IMR-90 (cell line): ENCODE data around the gene LOXL4. TPM values are rescaled to one million over a fixed set of nuclear protein-coding genes. Genes with fewer than 3 reads are reported as not detected.

ENCODE experiments used
- ATAC-seq: fragments of 200-7000 bp; cut with Tn5 transposase; 2 replicates; pipeline ENCODE4 v1.9.1; 2020; ENCODE audit warnings: low read depth, mild to moderate bottlenecking, moderate library complexity
- BruUV-seq: library from RNA; stranded (reverse); fragments of 400-500 nt; replicated peaks from 2 replicates; lab custom pipeline; 2021; lab: Mats Ljungman, UMichigan
- CTCF ChIA-PET: fragments of 300-600 bp; formaldehyde crosslinking; extraction: SDS; loops from one replicate; lab custom pipeline; 2021; ENCODE audit warnings: antibody characterized with exemption; lab: Yijun Ruan, JAX
- POLR2A ChIA-PET: fragments of 300-600 bp; sonication (Branson Sonifier 250); formaldehyde crosslinking; loops from one replicate; lab custom pipeline; 2022; ENCODE audit warnings: antibody characterized with exemption; ENCODE audit not compliant: unreplicated experiment; lab: Charles Lee
- DNase-seq: peaks from one replicate; pipeline ENCODE4 v3.0.0; 2013
- H2AFZ ChIP-seq: replicated peaks from 2 replicates; pipeline ENCODE3; 2013; ENCODE audit warnings: low read length, mild to moderate bottlenecking; ENCODE audit not compliant: poor library complexity
- H2AK5ac ChIP-seq: 2 replicates; pipeline ENCODE4 v1.6.1; 2013; ENCODE audit warnings: low read depth, low read length, inconsistent platforms
- H2AK9ac ChIP-seq: replicated peaks from 2 replicates; pipeline ENCODE3; 2013; ENCODE audit warnings: mild to moderate bottlenecking, low read depth, low read length, moderate library complexity; ENCODE audit not compliant: poor library complexity
- H2BK120ac ChIP-seq: 2 replicates; pipeline ENCODE4 v1.6.1; 2013; ENCODE audit warnings: low read depth, low read length, inconsistent platforms
- H2BK15ac ChIP-seq: 3 replicates; pipeline ENCODE4 v1.6.1; 2013; ENCODE audit warnings: low read depth, low read length, inconsistent platforms
- H2BK20ac ChIP-seq: 2 replicates; pipeline ENCODE4 v1.6.1; 2013; ENCODE audit warnings: low read depth, mild to moderate bottlenecking, inconsistent platforms, low read length, moderate library complexity
- H2BK5ac ChIP-seq: 2 replicates; pipeline ENCODE4 v1.6.1; 2013; ENCODE audit warnings: mild to moderate bottlenecking, low read depth, low read length, inconsistent platforms; ENCODE audit not compliant: poor library complexity, severe bottlenecking
- H3K14ac ChIP-seq: replicated peaks from 2 replicates; pipeline ENCODE4 v1.6.1; 2013; ENCODE audit warnings: low read depth, low read length, inconsistent platforms
- H3K18ac ChIP-seq: 2 replicates; pipeline ENCODE4 v1.6.1; 2013; ENCODE audit warnings: low read depth, low read length, control low read depth
- H3K23ac ChIP-seq: 2 replicates; pipeline ENCODE4 v1.6.1; 2013; ENCODE audit warnings: low read depth, low read length, inconsistent platforms
- H3K27ac ChIP-seq: 2 replicates; pipeline ENCODE4 v1.5.1; 2013; ENCODE audit warnings: mild to moderate bottlenecking, control low read depth, low read length; ENCODE audit not compliant: insufficient read depth
- H3K27me3 ChIP-seq: 2 replicates; pipeline ENCODE4 v1.6.1; 2013; ENCODE audit warnings: low read length; ENCODE audit not compliant: control insufficient read depth, insufficient read depth
- H3K36me3 ChIP-seq: 2 replicates; pipeline ENCODE4 v1.6.1; 2013; ENCODE audit warnings: low read length, mixed read lengths; ENCODE audit not compliant: control insufficient read depth, insufficient read depth
- H3K4ac ChIP-seq: 2 replicates; pipeline ENCODE4 v1.6.1; 2013; ENCODE audit warnings: low read depth, low read length, inconsistent platforms
- H3K4me1 ChIP-seq: 2 replicates; pipeline ENCODE4 v1.6.1; 2013; ENCODE audit warnings: low read length, mixed read lengths; ENCODE audit not compliant: control insufficient read depth, insufficient read depth
- H3K4me2 ChIP-seq: 2 replicates; pipeline ENCODE4 v1.6.1; 2013; ENCODE audit warnings: low read depth, mild to moderate bottlenecking, control low read depth, low read length, moderate library complexity
- H3K4me3 ChIP-seq: 2 replicates; pipeline ENCODE4 v1.5.1; 2013; ENCODE audit warnings: low read depth, mild to moderate bottlenecking, control low read depth, low read length, moderate library complexity; ENCODE audit not compliant: insufficient read depth
- H3K56ac ChIP-seq: 2 replicates; pipeline ENCODE4 v1.6.1; 2013; ENCODE audit warnings: low read length, inconsistent platforms; ENCODE audit not compliant: insufficient read depth; ENCODE audit errors: extremely low read depth
- H3K79me1 ChIP-seq, 2 experiments: 2 replicates each; pipeline ENCODE4 v1.6.1; 2013; ENCODE audit warnings: low read length in 2 of 2, inconsistent platforms in 1 of 2, low read depth in 1 of 2
- H3K9ac ChIP-seq: 2 replicates; pipeline ENCODE4 v1.6.1; 2013; ENCODE audit warnings: low read depth, low read length, control low read depth
- H3K9me1 ChIP-seq: 2 replicates; pipeline ENCODE4 v1.6.1; 2013; ENCODE audit warnings: low read length, inconsistent platforms; ENCODE audit not compliant: insufficient read depth
- H3K9me3 ChIP-seq: 2 replicates; pipeline ENCODE4 v1.6.1; 2013; ENCODE audit warnings: low read length; ENCODE audit not compliant: control insufficient read depth, insufficient read depth
- H4K20me1 ChIP-seq: 2 replicates; pipeline ENCODE4 v1.6.1; 2013; ENCODE audit warnings: low read length, inconsistent platforms; ENCODE audit not compliant: insufficient read depth
- H4K5ac ChIP-seq: 2 replicates; pipeline ENCODE4 v1.6.1; 2013; ENCODE audit warnings: mild to moderate bottlenecking, low read depth, low read length, control low read depth
- H4K8ac ChIP-seq, 2 experiments: 2 replicates each; pipeline ENCODE4 v1.6.1; 2013; ENCODE audit warnings: low read depth in 2 of 2, low read length in 2 of 2, control low read depth in 1 of 2, inconsistent platforms in 1 of 2
- H4K91ac ChIP-seq: 2 replicates; pipeline ENCODE4 v1.6.1; 2013; ENCODE audit warnings: low read depth, low read length, inconsistent platforms; ENCODE audit not compliant: insufficient read depth
- BHLHE40 ChIP-seq: fragments of 150-350 bp; IDR thresholded peaks from 2 replicates; pipeline ENCODE4 v1.6.1; 2016; ENCODE audit warnings: mild to moderate bottlenecking, low read depth, low read length
- CEBPB ChIP-seq: IDR thresholded peaks from 2 replicates; pipeline ENCODE4 v1.6.1; 2012; ENCODE audit warnings: low read depth, low read length, improper control_type of control experiment
- CHD1 ChIP-seq: IDR thresholded peaks from 2 replicates; pipeline ENCODE4 v1.6.1; 2012; ENCODE audit warnings: low read depth, low read length, improper control_type of control experiment
- FOS ChIP-seq: fragments of 150-350 bp; IDR thresholded peaks from 2 replicates; pipeline ENCODE4 v1.6.1; 2016; ENCODE audit warnings: low read depth, low read length
- MAFK ChIP-seq: IDR thresholded peaks from 2 replicates; pipeline ENCODE4 v1.6.1; 2012; ENCODE audit warnings: low read depth, low read length, improper control_type of control experiment
- MXI1 ChIP-seq: IDR thresholded peaks from 2 replicates; pipeline ENCODE4 v1.6.1; 2012; ENCODE audit warnings: low read depth, mild to moderate bottlenecking, low read length, moderate library complexity, borderline replicate concordance
- NFE2L2 ChIP-seq: fragments of 150-350 bp; IDR thresholded peaks from 2 replicates; pipeline ENCODE4 v1.6.1; 2016; ENCODE audit warnings: low read depth, mild to moderate bottlenecking, low read length
- POLR2A ChIP-seq: IDR thresholded peaks from 2 replicates; pipeline ENCODE4 v1.6.1; 2012; ENCODE audit warnings: mild to moderate bottlenecking, low read depth, low read length
- RAD21 ChIP-seq: IDR thresholded peaks from 2 replicates; pipeline ENCODE4 v1.6.1; 2012; ENCODE audit warnings: low read length, improper control_type of control experiment
- RCOR1 ChIP-seq: IDR thresholded peaks from 2 replicates; pipeline ENCODE4 v1.6.1; 2012; ENCODE audit warnings: mild to moderate bottlenecking, low read length, improper control_type of control experiment; ENCODE audit not compliant: insufficient replicate concordance
- RFX5 ChIP-seq: IDR thresholded peaks from 2 replicates; pipeline ENCODE4 v1.8.0; 2012; ENCODE audit warnings: low read depth, mild to moderate bottlenecking, low read length, moderate library complexity
- SMC3 ChIP-seq: fragments of 150-350 bp; IDR thresholded peaks from 2 replicates; pipeline ENCODE4 v1.6.1; 2016; ENCODE audit warnings: low read depth, mild to moderate bottlenecking, antibody characterized with exemption, low read length, moderate library complexity
- WGBS, 2 experiments: methylation state at CpG; one replicate each; pipeline versions ENCODE4 v1.1.5 to v1.1.7; 2013; ENCODE audit warnings: missing lambda C conversion rate in 2 of 2; ENCODE audit not compliant: insufficient read length in 1 of 2; ENCODE audit errors: extremely low coverage in 2 of 2; 5-methylcytosine and 5-hydroxymethylcytosine counted together
- dilution Hi-C: fragments of 300-500 bp; cut with HindIII; formaldehyde crosslinking; loops from one replicate; pipeline ENCODE4 v1.14.3; 2018; ENCODE audit warnings: low sequenced_read_pairs; ENCODE audit not compliant: unreplicated experiment
- in situ Hi-C: fragments of 300-500 bp; cut with MboI; formaldehyde crosslinking; loops from 3 replicates; pipeline ENCODE4 v1.14.3; 2019; ENCODE audit warnings: low sequenced_read_pairs, inconsistent platforms, mixed read lengths
- intact Hi-C: fragments of 100-400 bp; cut with micrococcal nuclease; formaldehyde crosslinking; loops from 2 replicates; pipeline ENCODE4 v1.10.0; 2022
- polyA plus RNA-seq, 3 experiments: library from polyadenylated mRNA; depleted of rRNA; stranded (reverse); fragments of >200 nt; gene quantifications; 2 replicates each; pipeline ENCODE4 v1.2.3, GENCODE V29; 2012; ENCODE audit warnings: low replicate concordance in 1 of 3
- total RNA-seq: library from RNA; depleted of rRNA; stranded (reverse); fragments of >200 nt; gene quantifications from 2 replicates; pipeline ENCODE4 v1.2.3, GENCODE V29; 2012
- TF ChIP-seq, protein P1 (sequence below): fragments of 150-350 bp; IDR thresholded peaks from 2 replicates; pipeline ENCODE4 v1.6.1; 2016; ENCODE audit warnings: low read depth, mild to moderate bottlenecking, low read length, moderate library complexity, borderline replicate concordance
- TF ChIP-seq, protein P2 (sequence below): fragments of 150-350 bp; IDR thresholded peaks from 2 replicates; pipeline ENCODE4 v1.6.1; 2017; ENCODE audit warnings: mild to moderate bottlenecking, antibody characterized with exemption, low read length, low read depth
- TF ChIP-seq, protein P3 (sequence below): conservative IDR thresholded peaks from 2 replicates; pipeline ENCODE4 v1.5.1; 2012; ENCODE audit warnings: mild to moderate bottlenecking, low read depth, low read length, improper control_type of control experiment

LOXL4 gene
- total and polyA plus RNA-seq, 2 of the 4 experiments (the other 2 are of a cell fraction): 20.8 to 26.7 TPM

DNA sequence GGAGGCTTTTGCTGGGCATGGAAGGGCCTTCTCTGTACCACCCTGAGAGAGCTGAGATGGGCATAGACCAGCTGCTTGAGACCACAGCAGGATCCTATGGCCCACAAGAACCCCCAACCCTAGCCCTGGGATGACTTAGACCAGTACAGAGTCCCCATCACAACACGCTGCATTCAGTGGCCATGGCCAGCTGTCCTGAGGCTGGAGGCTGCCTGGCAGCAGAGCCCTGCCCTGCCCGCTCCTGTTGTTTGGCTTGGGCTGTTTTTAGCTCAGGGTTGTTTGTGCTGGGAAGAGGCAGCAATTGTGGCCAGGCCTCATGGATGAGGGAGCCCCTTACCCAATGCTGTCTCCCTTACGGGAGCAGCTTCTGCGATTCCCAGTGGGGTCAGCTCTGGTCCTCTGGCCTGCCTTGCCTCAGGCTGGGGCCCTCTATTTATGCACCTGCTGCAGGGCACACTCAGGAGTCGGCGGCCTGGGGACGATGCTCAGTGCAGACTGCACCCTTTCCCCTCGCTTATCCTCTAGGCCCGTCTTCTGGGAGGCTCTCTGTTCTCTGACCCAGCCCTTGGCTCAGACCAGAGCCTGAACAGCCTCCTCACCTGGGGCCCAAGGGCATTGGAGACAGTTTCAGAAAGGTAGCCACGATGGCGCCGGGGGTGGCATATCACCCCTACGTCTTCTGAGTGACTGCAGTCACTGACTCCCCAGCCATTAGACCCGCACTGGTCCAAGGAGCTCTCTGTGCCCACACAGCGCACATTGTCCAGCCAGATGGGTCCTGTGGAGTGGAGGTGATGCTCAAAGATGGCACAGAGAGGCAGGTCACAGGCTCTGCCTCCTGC, 6.3 kb downstream of the LOXL4 start:
- Histone ChIP-seq H4K8ac (no peak overlapping the region), H3K79me1 (no peaks in the 10 kb centered on the region), H3K4me3 (no peak overlapping the region), H2AK5ac (no peak overlapping the region), H2AK9ac (no peak overlapping the region), H2BK120ac (no peak overlapping the region), H3K36me3 (0 out of 2 replicates have a peak, but pooled peaks cover 3% of the 10 kb centered on the region), H3K18ac (no peak overlapping the region), H3K9me1 (peaks cover 20% of the 10 kb centered on the region), H3K9ac (no peak overlapping the region), H2BK15ac (no peak overlapping the region), H3K27ac (no peak overlapping the region), H3K4me2 (no peak overlapping the region), H2AFZ (no peak overlapping the region), H3K9me3 (no peaks in the 10 kb centered on the region), H3K23ac (no peak overlapping the region), H3K4me1 (peaks cover 10% of the 10 kb centered on the region), H3K14ac (no peak overlapping the region), H3K56ac (no peak overlapping the region), H4K91ac (no peak overlapping the region), H3K4ac (no peak overlapping the region; the same call in 1 of the 2 replicates), H2BK20ac (no peak overlapping the region), H3K27me3 (no peaks in the 10 kb centered on the region), H4K20me1 (no peaks in the 10 kb centered on the region; the same call in none of the 2 replicates), H2BK5ac (no peak overlapping the region), H4K5ac (no peak overlapping the region)
- no TSS peak for BruUV-seq
- TF ChIP-seq, protein P1, sequence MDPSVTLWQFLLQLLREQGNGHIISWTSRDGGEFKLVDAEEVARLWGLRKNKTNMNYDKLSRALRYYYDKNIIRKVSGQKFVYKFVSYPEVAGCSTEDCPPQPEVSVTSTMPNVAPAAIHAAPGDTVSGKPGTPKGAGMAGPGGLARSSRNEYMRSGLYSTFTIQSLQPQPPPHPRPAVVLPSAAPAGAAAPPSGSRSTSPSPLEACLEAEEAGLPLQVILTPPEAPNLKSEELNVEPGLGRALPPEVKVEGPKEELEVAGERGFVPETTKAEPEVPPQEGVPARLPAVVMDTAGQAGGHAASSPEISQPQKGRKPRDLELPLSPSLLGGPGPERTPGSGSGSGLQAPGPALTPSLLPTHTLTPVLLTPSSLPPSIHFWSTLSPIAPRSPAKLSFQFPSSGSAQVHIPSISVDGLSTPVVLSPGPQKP: no peak
- TF ChIP-seq POLR2A (no peak), RCOR1 (no peak), SMC3 (no peak), FOS (no peak), MXI1 (no peak), RAD21 (no peak), RFX5 (no peak), MAFK (no peak), CEBPB (no peak), CHD1 (no peak), NFE2L2 (no peak), BHLHE40 (no peak)
- TF ChIP-seq, protein P2, sequence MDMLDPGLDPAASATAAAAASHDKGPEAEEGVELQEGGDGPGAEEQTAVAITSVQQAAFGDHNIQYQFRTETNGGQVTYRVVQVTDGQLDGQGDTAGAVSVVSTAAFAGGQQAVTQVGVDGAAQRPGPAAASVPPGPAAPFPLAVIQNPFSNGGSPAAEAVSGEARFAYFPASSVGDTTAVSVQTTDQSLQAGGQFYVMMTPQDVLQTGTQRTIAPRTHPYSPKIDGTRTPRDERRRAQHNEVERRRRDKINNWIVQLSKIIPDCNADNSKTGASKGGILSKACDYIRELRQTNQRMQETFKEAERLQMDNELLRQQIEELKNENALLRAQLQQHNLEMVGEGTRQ: no peak
- TF ChIP-seq, protein P3, sequence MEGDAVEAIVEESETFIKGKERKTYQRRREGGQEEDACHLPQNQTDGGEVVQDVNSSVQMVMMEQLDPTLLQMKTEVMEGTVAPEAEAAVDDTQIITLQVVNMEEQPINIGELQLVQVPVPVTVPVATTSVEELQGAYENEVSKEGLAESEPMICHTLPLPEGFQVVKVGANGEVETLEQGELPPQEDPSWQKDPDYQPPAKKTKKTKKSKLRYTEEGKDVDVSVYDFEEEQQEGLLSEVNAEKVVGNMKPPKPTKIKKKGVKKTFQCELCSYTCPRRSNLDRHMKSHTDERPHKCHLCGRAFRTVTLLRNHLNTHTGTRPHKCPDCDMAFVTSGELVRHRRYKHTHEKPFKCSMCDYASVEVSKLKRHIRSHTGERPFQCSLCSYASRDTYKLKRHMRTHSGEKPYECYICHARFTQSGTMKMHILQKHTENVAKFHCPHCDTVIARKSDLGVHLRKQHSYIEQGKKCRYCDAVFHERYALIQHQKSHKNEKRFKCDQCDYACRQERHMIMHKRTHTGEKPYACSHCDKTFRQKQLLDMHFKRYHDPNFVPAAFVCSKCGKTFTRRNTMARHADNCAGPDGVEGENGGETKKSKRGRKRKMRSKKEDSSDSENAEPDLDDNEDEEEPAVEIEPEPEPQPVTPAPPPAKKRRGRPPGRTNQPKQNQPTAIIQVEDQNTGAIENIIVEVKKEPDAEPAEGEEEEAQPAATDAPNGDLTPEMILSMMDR: no peak
- in situ Hi-C loops: no loop called here
- WGBS, 2 experiments: 95% methylated on average over 4 of the region's 15 CpGs; no CpG with 5 or more reads in 1 of the 2 experiments
- CTCF ChIA-PET: interaction anchor here (1.3 kb wide), 1 partner anchor 48 kb away, joined by 6 read pairs; no protein-coding TSS in a partner anchor
- intact Hi-C loops: loop anchor here (1.0 kb wide), 1 partner anchor 133 kb away; no protein-coding TSS in a partner anchor
- no peak for ATAC-seq
- POLR2A ChIA-PET: no interaction called here
- no peak for DNase-seq
- dilution Hi-C loops: no loop called here
